SW 1271 (cell line): ENCODE measurements around the gene CAPN14.

Source experiments
- DNase-seq, 2 experiments: peaks; one replicate each; lab custom pipeline; 2025; lab: John Stamatoyannopoulos, UW

CAPN14 gene, protein sequence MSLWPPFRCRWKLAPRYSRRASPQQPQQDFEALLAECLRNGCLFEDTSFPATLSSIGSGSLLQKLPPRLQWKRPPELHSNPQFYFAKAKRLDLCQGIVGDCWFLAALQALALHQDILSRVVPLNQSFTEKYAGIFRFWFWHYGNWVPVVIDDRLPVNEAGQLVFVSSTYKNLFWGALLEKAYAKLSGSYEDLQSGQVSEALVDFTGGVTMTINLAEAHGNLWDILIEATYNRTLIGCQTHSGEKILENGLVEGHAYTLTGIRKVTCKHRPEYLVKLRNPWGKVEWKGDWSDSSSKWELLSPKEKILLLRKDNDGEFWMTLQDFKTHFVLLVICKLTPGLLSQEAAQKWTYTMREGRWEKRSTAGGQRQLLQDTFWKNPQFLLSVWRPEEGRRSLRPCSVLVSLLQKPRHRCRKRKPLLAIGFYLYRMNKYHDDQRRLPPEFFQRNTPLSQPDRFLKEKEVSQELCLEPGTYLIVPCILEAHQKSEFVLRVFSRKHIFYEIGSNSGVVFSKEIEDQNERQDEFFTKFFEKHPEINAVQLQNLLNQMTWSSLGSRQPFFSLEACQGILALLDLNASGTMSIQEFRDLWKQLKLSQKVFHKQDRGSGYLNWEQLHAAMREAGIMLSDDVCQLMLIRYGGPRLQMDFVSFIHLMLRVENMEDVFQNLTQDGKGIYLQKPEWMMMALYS

DNA sequence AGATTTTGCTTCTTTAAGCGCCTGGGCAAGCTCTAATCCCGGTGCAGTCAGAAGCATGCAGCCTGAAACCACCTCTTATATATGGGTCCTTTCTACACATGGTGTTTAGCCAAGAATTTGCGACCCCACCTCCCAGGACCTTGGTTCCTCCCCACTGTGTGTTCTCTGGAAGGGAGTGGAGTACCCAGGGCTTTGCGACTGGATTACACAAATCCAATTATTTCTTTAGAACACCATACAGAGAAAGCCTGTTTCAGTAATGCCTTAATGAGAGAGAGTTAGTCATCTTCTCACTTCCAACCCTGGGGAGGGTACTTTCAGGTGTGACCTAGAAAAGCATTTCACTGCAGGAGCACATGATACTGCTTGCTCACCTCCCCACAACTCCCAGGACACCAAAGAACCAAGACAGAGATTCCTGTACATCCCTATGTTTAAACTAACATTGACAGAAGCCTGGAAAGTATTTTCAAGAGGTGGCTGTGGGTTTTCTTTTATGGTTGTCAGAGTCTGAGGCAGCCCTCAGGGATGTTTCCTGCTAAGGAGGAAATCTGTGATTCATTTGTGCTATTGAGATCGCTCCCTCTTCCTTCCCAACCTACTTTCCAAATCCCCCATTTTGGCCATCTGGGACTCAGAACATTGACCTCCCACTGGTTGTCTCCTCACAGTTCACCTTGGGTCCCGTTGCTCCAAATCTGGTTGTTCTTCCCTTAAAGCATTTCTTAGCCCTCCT lies at the start of gene CAPN14:
CAPN14 (minus strand) TSS at position 51 of the 736 bp plus-strand sequence. CDS start 12,068 bp downstream, outside the sequence.
- no peak for DNase-seq

- DNase-seq = no peak
Observed at GRCh38 chr2:31266804-31267203, 49.5 kb upstream of the CAPN14 start.

- no peak for DNase-seq
Observed at GRCh38 chr2:31265234-31265633, 47.9 kb upstream of the CAPN14 start.

- no peak for DNase-seq
Observed at GRCh38 chr2:31263636-31264190, 46.4 kb upstream of the CAPN14 start.

GRCh38 chr2:31260870-31261269 lies 43.6 kb upstream of the CAPN14 start:
- DNase-seq = no peak

- DNase-seq = no peak
Observed at GRCh38 chr2:31259075-31259474, 41.8 kb upstream of the CAPN14 start.

DNA sequence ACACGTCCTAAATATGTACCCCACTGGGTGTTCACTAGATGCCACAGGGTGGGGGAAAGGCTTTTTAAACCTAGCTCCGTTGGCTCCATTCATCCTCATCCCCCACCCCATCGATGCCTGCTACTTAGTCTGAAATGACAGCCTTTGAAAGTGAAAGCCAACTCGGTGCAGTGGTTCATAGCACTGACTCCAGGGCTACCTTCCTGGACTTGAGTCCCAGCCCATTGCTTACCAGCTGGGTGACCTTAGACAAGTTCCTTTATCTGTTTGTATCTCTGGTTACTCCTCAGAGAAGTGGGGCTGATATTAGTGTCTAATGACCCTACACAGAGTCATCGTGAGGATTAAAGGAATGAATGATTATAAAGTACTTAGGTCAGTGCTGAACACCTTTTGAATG lies 41.0 kb upstream of the CAPN14 start:
- no peak for DNase-seq

- no peak for DNase-seq
Observed at GRCh38 chr2:31256611-31257382, 39.5 kb upstream of the CAPN14 start.

DNA sequence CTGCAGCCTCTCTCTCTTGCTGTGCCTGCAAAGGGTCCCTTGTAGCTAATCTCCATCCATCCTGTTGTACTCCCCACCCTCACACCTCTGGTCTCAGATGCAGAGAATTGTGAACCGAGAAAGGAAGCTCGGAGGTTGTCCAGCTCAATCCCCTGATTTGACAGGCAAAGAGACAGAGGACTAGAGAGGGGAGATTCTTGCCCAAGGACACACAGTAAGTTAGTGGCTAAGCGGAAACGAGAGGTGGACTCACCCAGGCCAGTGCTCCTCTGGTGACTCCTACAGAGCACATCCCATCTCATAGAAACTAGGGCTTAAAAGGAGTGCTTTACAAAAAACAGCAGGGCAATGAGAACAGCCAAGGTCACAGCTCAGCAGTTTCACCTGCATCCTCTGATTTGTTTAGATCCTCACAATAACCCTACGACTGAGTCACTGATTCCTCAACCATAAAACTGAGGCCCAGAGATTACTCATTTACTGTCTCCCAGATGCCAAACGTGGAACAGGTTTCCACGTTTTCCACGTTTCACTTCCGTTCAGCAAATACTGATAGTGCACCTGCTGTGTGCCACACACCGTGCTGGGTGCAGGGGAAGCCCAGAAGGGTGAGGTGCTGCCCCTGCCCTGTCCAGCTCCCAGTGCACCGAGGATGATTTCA lies 38.7 kb upstream of the CAPN14 start:
- no peak for DNase-seq

GRCh38 chr2:31254237-31255203 lies 37.2 kb upstream of the CAPN14 start:
- no peak for DNase-seq

DNA sequence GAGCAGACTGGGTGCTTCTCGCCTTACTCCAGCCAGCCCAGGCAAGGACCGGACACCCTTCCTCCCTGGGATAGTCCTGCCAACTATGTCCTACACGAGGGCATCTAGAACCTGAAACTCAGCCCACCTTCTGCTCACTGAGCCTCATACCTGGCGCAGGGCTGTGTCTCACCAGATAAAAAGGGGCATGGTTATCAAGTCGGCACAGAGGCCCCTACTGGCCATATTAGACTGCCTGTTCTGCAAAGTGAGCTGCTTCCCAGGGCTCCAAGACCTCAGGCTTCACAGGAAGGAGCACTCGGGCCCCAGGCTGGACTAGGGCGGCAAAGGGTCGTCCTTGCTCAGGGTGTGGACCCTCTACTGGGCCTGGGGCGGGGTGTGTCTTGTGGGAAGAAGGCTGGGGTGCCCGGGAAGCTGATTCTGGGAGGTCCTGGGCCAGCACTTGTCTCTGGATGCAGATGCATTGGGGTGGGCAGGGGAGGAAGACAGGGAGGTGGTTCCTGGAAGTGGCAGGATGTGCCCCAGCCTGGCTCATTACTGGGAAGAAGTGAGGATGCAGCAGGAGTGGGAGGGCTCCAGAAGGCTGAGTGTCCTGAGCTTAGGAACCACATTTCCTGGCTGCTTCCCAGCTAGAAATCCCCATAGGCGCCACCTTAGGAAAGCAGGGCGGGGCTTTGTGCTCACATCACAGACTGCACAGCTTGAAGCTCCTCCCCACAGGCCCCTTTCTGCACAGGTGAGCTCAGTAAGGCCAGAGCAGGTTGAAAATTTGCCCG lies 36.2 kb upstream of the CAPN14 start:
- no peak for DNase-seq

DNA sequence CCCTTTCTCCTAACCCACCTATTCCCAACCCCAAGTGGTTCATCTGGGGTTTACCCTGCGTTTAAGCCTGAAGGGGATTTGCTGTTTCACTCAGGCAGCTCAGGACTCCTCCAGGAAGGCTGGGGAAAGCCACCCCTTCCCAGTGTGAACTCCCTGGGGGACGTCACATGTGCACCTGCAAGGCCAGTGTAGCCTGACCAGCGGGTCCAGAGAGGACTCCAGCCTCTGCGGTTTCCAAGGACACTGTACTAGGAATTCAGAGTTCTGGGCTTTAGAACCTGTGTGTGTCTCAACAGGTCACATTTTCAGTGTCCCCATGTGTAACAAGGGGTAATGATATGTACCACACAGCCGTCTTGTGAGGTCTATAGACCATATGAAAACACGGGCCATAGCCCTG lies 34.5 kb upstream of the CAPN14 start:
- no peak for DNase-seq

- DNase-seq = no peak
Observed at GRCh38 chr2:31251018-31251417, 33.7 kb upstream of the CAPN14 start.

- no peak for DNase-seq
Observed at GRCh38 chr2:31249009-31249690, 31.8 kb upstream of the CAPN14 start.

- DNase-seq = no peak
Observed at GRCh38 chr2:31248139-31248538, 30.8 kb upstream of the CAPN14 start.

- DNase-seq = no peak
Observed at GRCh38 chr2:31247711-31248110, 30.4 kb upstream of the CAPN14 start.

DNA sequence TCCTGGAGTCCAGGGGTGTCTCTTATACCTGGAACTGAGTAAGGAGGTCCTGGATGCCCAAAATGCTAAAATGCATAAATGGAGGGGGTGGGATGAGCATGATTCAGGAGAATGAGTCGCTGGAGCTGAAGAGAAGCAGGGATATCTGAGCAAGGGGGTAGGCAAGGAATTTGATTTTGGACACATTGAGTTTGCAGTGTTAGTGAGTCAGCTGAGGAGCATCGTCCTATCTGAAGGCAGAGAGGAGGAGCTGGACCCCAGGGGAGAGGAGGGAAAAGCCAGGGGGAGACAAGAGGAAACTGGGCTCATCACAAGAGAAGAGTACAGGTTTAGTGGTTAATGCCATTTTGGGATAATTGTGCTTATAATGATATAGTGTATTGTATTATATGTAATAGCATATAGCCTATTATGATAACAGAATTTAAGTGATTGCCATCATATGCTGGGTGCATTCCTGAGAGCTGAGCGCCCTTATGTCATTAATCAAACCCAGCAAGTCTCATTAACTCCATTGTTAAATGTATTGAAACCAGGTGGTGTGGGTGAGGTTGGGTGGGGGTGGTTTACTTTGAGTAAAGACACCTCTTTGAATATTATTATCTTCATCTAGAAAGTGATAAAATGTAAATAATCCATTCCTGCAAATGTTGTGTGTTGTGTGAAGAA lies 29.0 kb upstream of the CAPN14 start:
- no peak for DNase-seq

GRCh38 chr2:31244101-31244500 lies 26.8 kb upstream of the CAPN14 start:
- no peak for DNase-seq
